GM18502 (cell line): ENCODE results near the gene SST.
"Not testable (repeated sequence)": the region's sequence is repeated elsewhere in the genome, so short reads cannot be mapped to it uniquely, and the experiment has no call there.

Experiments
- ATAC-seq: cut with Tn5 transposase; IDR thresholded peaks from one replicate; pipeline ENCODE4 v1.9.1; 2021; ENCODE audit warnings: mild to moderate bottlenecking; ENCODE audit not compliant: unreplicated experiment, poor library complexity

The SST gene

DNA sequence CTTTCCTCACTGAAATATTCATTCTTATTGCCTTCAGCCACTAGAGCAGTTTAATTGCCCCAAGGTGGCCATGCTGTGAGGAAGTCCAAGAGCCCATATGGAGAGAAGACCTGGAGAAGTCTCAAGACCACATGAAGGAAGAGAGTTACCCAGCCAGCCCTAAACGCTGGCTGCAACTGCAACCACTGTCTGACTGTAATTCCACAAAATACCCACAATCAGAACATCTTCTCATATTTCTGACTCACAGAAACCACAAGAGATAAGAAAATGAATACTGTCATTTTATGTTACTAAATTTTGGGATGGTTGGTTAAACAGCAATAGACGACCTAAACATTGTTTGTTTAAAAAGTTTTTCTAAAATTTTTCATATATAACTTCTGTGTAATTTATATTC lies 14.7 kb upstream of the SST start:
- no peak for ATAC-seq

DNA sequence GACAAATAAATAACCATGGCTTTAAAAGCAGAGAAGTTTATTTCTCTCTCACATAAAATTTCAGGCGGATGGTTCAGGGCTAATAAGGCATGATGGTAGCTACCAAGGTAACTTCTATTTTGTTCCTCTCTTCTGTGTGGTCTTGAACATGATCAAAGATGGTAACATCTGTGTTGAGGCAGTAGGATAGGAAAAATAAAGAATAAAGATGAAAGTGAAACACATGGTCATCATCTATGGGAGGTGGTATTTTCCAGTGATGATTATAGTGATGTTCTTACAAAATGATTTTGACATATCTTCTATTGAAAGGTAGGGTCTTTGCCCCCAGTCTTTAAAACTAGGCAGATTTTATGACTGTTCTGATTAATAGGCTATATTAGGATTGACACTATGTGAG lies 14.2 kb upstream of the SST start:
- no peak for ATAC-seq

DNA sequence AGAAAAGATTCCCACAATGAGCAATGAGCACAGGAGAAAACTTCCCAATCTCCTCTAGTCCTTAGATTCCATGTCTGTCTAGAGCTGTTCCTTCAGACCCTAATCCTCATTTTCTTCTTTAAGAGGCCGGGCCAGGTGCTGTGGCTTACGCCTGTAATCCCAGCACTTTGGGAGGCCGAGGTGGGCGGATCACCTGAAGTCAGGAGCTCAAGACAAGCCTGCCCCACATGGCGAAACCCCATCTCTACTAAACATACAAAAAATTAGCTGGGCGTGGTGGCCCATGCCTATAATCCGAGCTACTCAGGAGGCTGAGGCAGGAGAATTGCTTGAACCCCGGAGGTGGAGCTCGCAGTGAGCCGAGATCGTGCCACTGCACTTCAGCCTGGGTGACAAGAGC lies 11.6 kb upstream of the SST start:
- not testable (repeated sequence) for ATAC-seq

DNA sequence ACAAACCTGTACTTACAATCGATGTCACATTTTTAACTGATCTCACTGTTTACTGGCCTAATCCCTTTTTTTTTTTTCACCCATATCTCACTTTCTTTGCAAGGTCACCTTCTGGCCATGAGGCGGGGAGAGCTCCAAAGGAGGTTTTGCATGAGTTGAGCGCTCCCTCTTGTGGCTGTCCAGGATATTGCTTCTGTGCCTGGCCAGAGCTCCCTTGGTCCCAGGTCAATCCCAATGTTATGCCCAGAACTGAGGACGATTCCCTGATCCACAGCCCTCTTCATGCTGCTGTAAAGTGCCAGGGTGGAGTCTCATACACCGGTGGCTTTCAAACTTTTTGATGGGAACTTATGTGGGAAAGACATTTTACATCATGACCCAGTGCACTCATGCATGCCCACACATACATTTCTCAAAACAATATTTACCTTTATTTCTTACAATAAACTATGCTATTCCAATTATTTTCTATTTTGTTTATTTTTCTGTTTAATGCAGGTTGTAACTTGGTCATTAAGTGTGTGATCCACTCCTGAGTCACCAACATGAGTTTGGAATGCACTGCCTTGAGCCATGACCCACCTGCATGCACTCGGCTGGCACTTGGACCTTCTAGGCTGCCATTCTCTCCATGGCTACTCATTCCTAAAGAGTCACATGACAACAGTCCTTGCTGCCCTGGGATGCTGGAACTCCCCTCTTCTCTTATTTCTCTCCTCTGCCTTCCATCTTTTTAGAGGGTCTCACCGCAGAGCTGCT lies 9.6 kb upstream of the SST start:
- no peak for ATAC-seq

DNA sequence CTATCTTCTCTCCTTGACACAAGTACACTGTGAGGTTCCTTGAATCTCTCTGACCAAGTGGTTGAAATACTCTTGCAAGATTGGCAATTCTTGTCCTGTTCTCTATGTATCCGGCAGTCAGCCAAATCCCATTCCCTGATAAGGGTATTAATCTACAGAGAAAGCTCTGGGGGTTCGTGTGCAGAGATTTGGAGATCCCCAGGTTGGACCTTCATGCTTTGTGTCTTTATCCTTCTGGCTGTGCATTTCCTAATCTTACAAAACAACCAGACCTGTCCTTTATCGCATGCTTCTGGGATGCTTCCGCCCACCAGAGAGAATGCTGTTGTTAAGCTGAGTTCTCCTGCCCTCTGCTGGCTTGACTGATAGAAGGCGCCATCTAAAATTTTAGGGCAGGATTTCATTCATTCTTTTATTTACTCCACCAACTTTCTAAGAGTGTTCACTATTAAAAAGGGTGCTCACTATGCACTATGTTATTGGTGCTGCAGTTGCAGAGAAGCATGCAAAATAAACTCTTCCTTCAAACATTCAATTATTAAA lies 8.6 kb upstream of the SST start:
- ATAC-seq: peak; percentile 49

DNA sequence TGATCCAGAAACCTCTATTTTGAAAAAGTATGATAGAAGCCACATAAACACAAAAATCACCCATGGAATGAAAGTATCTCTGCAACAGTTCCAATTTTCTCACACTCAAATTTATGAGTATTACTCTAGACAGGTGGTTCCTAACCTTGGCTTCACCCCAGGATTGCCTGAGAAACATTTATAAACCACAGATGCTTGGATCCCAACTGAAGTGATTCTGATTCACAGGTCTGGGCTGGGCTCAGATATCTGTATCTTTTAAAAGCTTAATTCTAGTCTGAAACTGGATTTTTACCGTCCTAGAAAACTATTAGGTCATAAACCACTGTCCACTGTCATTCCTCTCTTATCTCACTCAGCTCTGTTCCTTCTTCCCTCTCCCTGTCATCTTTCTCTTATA lies 7.4 kb upstream of the SST start:
- no peak for ATAC-seq

DNA sequence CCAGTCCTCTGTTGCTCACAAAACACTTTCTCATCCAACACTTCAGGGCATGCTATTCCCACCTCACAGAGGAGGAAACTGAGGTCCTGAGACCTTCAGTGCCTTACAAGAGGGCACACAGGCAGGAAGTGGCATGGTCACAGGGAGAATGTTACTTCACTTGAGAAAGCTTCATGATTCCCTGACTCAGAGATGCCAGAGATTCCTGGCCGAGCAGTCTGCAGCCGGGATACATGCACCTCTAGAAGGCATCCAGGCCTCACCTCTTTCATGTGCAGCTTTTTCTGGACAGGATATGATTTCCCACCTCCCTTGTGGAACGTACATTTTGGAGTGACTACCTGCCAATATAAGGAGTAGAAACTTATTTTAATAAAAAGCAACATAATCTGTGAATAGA lies 2.8 kb upstream of the SST start:
- no peak for ATAC-seq

DNA sequence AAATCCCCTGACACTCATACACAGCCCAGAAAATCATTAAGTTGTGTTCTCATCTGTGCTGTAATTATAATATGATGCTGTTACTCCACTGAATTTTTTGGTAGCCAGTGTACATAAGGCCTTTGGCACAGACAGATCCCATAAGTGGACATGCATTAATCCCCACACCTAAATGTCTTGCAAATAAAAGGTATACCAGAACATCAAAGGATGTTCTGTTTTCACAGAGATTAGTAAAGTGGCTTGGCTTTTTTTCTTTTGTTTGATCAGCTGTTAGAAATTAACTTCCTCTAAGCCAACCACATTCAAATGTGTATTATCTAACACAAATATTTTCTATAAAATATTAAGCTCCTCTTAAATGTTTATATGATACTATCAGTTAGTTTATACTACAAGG lies 2.7 kb downstream of the SST start:
- no peak for ATAC-seq

DNA sequence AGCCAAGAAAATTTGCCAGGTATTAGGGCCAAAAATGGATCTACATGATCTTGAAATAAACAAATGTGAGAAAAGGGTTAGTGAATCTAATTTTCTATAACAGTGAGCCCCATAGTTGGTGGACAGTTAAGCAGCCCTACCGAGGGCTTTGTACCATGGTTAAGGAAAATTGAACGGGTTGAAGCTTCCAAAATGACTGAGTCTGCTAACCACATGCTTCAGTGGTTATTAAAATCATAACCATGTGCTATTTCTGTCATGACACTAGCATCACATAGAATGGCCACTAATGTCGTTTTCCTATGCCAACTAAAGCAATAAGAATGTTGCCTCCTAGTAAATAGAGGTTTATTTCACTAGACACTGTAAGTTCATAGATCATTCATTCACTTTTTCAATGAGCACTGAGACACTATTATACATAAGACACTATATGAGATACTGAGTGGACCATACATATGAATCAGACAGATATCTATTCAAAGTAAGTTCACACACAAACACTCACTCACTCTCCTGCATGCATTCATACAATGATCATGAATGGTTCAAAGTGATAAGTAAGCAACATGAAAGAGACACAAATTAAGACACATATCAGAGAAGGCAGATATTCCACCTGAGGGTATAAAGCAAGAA lies 4.3 kb downstream of the SST start:
- no peak for ATAC-seq

DNA sequence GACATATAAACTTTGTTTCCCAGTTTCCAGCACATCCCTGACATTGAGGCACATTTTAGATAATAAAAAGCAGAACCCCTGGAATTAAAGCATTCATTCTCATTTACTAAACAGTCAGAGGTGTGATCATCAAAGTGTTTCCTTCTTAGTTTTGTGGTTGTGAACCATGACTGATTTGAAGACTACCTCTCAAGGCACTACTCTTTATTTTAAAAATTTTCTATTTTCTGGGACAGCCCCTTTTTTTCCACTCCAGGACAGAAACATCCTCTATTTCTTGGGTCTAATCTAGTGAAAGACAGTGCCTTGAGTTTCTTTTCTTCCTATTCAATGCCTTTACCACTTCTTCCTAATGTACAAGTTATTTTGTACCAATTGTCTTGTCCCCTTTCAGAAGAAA lies 5.2 kb downstream of the SST start:
- ATAC-seq: no peak

DNA sequence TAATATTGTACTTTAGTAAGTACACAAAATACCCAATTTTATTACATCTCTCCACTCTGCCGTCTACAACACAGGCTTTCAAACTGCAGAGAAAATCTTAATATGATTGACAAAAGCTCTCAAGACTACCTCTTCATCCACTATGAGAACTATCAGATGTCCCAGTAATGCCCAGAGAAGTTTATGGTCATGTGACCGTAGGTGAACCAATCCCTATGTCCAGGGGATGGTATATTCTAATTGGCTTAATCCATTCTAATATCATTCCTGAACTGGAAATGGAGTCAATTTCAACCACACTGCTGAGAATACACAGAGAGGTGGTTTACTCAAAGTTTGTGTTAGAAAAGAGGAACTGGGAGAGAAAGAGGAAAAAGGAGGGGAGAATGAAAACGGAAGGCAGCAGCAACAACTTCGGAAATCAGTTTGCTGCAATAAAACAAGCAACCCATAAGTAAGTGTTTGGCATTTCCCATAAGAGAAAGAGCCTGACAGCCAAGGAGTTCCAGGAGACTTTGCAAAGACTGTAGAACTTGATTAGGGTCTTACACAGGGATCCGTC lies 7.3 kb downstream of the SST start:
- no peak for ATAC-seq

DNA sequence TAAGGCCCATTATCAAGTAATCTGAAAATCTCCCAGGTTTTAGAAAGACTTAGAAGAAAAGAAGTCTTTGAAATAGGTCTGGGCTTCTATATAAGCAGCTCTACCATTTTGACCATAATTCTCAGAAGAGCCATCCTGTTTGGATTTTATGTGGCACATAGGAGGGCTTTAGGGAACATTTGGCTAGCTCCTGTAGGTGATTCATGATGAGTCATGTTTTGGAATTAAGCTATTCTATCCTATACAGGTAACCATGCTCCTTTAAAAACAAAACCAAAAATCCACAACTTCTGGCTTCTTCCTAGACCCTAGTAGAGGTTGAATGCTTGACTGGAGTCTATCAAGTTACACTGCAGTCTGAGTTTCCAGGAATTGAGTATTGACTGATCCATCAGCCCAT lies 8.9 kb downstream of the SST start:
- no peak for ATAC-seq

DNA sequence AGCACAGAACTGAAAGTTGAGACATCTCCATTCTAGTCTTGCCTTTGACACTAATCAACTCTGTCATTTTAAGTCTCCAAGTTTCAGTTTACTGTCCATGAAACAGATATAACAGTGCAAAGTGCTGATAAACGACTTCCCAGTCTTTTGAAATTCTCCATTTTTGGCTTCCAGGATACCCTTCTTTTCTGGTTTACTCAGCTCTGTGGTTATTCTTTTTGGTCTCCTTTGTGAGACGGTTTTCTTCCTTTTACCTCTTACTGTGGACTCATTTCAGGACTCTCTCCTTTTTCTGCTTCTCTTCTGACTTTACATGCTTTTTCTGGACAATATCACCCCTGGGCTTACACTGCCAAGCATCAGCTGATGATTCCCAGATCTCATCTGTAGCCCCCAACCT lies 18.9 kb downstream of the SST start:
- no peak for ATAC-seq

DNA sequence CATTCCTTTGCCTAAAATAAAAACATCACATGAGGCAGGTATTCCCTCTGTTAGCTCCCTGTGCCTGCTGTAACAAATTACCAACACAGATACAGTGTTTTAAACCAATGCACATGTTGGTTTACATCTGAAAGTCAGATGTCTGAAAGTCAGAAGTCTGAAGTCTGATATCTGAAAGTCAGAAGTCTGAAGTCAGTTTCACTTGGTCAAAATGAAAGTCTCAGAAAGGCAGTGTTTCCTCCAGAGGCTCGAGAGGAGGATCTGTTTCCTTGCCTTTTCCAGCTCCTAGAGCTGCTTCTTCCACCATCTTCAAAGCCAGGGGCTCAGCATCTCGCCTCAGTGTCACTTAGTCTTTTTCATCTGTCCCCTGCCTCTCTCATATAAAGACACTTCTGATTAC lies 22.0 kb downstream of the SST start:
- ATAC-seq: peak; percentile 94

DNA sequence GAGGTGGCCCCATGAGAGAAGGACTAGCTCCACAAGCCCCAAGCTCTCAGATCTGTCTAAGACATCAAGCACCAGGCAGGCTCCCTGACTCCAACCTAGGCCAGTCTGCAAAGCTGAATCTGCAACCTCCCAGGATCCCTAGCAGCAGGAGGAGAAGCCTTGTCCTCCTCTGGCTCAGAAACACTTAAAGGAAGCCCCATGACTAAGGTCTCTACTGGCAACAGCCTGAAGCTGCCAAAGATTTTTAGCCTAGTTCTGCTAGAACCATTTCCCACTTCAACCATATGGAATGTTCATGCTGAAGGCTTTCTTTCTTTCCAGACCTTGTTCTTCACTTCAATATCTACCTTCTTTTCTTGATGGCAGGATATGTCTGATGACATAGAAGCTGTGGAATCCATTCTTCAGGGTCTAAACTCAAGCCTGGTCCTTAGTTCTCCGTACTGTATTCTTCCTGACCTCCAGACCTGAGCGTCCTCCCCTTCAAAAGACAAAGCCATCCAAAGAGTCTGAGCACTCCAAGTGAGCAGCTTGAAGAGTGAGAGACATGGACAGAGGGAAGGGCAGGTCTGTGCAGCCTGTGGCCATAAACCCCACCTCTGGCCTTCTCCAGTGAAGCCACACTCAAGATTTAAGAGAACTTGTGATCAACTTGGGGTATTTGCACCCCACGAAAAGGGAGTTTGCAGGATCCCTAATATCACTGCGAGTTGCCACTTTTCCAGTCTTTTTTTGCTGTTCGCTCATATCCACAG lies 23.1 kb downstream of the SST start:
- no peak for ATAC-seq

DNA sequence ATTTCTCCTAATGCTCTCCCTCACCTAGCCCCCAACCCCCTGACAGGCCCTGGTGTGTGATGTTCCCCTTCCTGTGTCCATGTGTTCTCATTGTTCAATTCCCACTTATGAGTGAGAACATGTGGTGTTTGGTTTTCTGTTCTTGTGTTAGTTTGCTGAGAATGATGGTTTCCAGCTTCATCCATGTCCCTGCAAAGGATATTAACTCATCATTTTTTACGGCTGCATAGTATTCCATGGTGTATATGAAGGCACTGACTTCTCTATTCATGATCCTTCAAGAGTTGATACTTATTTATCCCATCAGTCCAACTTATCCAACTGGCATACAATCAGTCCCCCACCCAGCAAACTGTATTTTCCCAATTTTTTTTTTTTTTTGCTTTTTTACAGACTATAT lies 24.8 kb downstream of the SST start:
- not testable (repeated sequence) for ATAC-seq

DNA sequence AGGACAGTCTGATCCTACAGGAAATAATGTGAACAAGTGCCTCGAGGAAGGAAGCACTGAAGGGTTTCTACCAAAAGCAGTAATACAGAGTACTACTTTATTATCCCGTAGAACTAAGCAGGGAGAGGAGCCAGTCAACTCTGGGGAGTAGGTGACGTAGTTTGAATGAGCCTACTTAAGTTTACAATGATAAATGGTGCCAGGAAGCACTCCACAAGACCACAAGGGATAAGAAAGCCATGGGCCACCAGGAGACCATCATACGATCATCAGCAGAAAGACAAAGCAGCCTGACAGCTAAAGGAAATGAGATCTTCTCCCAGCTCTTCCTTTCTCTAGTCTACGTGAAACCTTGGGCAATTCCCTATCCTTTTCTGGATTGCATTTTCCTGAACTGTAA lies 27.3 kb downstream of the SST start:
- no peak for ATAC-seq

DNA sequence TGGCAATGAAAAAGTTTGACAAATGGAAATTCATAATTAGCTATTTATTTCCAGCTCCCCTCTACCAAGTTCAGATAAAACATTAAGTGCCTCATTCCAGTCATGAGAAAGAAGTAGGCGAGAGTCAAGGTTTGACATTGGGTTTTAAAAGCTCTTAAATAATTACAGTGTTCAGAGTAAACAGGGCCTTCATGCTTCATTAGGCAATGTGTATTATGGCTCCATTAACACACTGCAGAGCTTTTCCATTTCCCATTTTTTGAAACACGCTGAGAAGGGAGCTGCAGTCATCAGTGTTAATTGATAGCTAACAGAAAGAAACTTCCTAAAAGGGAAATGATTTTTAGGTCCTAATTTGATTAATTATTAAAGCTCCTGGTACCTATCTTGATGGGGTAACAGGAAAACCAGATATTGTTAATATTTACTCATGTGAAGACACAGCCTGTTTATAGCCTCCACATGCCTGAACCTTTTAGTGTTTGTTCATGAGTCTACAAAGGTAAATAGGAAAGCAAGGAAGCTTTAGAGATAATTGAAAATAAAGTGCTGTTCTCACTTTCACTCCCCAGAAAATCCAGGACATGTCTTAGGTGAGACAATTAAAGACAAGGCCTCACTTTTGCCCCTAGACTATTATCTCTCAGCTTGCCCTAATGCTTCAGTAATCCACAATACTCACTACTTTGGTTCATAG lies 28.7 kb downstream of the SST start:
- ATAC-seq: no peak

DNA sequence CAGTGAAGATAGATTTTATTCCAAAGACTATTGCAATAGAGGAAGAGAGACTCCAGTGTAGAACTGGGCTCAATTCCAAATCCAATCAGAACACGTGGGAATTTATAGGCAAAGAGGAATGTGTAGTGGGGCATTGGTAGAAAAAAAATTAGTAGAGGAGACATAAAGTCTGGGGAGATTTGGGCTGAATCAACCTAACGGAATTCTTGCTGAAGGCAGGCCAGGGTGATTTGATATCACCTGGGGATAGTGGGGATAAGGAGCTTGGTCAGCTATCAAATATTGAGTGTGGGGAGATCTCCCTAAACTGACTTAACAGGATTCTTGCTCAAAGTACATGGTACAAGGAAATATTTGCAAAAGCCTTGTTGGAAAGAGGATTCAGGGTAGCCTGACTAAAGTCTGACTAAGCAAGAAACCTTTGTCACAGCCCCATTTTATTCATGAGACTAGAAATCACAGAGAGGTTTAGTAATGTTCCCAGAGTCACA lies 29.6 kb downstream of the SST start:
- no peak for ATAC-seq

DNA sequence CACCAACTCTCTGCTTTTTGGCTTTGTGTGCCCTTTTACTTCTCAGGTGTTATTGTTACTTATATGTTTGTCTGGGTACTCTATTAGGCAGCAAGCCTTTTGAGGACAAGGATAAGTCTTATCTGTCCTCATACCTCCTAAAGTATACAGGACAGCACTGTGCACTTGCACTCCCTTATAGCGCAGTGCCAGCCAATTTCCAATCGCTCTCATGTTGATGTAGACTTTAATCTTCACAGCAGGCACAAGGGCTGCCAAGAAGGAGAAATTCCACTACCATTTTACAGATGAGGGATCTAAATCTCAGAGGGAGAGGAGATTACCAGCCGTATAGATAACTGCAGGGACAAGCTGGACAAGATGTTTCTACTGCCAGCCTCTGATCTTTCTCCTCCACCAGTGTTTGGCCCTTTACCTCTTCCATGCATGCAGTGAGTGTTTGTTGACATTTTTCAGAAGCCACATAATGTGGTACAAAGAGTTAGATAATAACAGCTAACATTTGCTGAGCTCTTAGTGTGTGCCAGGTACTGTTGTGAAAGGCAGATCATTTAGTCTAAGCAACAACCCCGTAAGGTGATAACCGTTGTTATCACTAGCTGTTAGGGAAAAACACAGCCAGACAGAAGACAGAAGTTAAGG lies 30.1 kb downstream of the SST start:
- ATAC-seq: no peak
